NCI-H524 treated with DMSO at 0.1 percent for 48 hours (cell line): ENCODE measurements around the gene SND1.
"Not testable (repeated sequence)": the region's sequence is repeated elsewhere in the genome, so short reads cannot be mapped to it uniquely, and the experiment has no call there.

ENCODE experiments used
- DNase-seq: peaks from one replicate; lab custom pipeline; 2025; lab: John Stamatoyannopoulos, UW

Gene SND1

DNA sequence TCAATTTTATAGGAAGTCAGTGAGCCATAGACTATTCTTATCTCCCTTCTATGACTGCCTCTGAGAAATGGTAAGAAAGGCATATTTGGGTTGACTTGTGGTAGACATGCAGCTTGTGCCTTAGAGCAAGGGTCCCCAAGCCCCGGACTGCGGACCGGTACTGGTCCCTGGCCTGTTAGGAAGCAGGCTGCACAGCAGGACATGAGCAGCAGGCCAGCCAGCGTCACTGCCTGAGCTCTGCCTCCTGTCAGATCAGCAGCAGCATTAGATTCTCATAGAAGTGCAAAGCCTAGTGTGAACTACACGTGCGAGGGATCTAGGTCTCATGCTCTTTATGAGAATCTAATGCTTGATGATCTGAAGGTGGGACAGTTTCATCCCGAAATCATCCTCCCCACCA lies 180.6 kb downstream of the SND1 start:
- no peak for DNase-seq

DNA sequence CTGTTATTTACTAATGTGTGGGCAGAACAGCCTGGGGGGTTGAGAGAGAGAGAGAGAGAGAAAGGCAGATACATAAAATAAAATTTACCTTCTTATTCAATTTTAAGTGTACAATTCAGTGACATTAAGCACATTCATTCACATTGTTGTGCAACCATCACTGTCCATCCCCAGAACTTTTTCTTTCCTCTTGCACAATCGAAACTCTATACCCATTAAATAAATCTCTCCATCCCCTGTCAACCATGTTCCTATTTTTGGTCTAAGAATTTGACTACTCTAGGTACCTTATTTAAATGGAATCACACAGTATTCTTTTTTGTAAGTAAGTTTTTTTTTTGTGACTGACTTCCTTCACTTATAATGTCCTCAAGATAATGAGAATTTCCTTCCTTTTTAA lies 181.6 kb downstream of the SND1 start:
- DNase-seq, result no peak

DNA sequence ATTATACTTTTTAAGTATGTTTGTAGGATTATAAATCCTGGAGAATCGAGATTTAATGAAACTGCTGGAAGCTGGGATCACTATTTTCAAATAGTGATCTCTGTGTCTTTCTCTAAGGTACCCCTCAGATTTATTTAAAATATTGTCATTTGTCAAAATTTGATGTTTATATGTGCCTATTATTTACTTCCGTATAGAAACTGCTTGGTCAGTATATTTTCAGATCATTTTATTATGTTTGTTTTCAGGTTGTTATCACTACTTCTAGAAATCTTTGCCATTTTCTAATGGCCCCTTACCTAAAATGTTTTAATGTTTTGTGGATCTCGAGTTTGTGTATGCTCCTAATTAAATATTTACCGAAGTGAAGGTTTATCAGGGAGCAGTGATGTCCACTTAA lies 183.7 kb downstream of the SND1 start:
- DNase-seq, result no peak

DNA sequence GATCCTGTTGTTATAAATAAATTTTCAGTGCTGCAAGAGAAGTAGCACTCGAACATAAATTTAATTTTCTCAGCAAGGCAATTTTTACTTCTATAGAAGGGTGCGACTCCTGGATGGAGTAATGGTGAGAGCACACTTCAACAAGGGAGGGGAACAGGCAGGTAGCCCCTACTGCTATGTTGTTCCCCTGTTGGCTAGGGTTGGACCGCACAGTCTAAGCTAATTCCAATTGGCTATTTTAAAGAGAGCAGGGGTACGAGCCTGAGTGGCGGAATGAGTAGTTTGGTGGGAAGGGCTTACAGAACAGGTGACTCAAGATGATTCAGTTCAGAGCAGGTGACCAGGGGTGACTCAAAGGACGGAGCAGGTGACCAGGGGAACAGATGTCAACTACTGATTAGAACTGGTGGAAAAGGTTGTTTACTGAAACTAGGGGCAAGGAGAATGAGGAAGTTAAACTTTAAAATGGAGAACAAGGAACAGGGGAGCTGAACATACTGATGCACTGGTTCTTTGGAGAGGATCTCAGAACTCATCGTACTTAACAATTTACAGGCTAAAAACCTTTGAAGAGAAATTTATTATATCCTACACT lies 185.9 kb downstream of the SND1 start:
- not testable (repeated sequence) for DNase-seq

DNA sequence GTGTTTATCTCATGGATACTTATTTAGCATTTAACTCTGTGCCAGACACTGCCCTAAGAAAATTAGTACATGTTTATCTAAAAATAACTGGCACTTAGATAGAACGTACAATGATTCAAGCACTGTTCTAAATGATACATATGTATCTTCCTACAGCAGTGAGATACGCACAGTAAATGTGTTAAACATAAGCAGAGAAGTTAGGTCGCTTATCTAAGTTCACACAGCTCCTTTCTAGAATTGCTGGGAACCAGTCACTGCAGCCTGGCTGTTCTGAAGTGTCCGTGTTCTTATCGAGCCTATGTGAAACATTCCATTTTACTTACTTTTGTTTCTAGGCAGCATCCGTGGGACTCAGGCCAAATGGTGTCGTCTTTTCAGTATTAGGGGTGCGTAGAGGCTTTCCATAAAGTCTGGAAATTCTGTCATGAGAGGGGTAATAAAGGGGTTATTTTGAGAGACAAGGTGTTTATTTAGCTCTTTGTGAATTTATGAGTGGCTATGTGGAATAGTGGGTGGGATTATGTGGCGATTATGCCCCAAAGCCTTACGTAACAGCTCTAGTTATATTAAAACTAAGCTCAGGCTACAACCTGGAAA lies 186.9 kb downstream of the SND1 start:
- DNase-seq, result no peak

- no peak for DNase-seq
Observed at GRCh38 chr7:127840226-127840951, 188.4 kb downstream of the SND1 start.

DNA sequence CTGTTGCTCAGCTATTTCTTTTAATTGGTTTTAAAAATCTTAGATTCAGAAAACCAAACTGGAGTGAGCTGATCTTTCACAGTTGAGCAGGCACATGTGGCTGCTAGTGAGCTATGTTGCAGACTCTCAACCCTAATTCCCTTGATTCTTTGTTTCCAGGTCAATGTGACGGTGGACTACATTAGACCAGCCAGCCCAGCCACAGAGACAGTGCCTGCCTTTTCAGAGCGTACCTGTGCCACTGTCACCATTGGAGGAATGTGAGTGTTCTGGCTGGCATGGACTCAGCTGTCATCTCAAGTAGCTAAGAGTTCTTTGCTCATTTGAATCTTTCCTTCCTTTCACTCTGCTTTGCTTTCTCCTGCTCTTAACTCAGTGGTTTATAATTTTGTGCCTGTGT lies 192.2 kb downstream of the SND1 start:
- no peak for DNase-seq

GRCh38 chr7:127844707-127845331 lies 192.8 kb downstream of the SND1 start:
- DNase-seq, result no peak

GRCh38 chr7:127845522-127846214 lies 193.7 kb downstream of the SND1 start:
- peak; percentile 22 for DNase-seq

DNA sequence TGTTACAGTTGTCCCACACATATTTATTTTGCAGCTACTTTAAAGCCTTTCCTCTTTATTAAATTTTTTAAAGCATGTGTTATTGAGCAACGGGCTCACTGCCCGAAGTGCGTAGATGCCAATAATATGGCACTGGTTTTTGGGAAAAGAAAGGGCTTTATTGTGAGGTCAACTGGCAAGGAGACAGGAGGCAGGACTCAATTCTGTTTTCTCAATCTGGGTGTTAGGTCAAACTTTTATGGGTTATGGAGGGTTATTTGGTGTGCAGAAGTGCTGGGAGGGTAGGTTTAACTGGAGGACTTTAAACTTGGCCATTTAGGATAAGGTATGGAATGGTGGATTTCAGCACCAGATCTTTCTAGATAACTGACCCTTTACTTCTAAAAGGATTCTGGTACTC lies 195.6 kb downstream of the SND1 start:
- no peak for DNase-seq

GRCh38 chr7:127848241-127848640 lies 196.2 kb downstream of the SND1 start:
- DNase-seq, result no peak

DNA sequence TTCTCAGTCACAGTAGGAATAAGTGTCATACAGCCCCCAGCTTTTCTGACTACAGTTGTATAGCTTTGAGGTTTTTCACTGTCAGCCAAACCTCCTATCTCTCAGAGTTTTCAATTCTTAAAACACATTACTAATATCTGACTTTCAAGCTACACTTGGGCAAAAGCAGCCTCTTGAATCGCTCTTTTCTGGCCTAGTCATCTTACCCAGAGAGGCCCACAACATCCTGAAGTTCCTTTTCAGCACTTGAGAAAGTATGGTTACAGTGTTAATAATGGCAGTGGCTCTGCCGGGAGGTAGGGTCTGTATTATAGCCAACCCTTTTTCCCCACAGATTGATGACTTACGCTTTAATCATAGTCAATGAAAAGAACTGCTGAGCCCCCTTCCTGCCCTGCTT lies 198.2 kb downstream of the SND1 start:
- no peak for DNase-seq

DNA sequence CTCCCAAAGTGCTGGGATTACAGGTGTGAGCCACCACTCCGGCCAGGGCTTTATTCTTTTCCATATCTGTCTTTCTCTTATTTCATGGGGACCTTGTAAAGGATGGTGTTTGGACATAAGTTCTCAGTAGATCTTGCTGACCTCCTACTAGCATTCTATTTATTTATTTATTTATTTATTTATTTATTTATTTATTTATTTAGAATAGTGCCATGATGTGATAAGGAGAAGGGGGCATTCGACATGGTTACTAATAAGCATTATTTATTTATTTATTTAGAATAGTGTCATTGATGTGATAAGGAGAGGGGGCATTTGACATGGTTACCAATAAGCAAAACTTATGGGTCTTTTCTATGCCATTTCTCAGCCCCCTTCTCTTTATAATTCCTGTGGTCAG lies 202.4 kb downstream of the SND1 start:
- no peak for DNase-seq

GRCh38 chr7:127857464-127857841 lies 205.5 kb downstream of the SND1 start:
- DNase-seq, result no peak

DNA sequence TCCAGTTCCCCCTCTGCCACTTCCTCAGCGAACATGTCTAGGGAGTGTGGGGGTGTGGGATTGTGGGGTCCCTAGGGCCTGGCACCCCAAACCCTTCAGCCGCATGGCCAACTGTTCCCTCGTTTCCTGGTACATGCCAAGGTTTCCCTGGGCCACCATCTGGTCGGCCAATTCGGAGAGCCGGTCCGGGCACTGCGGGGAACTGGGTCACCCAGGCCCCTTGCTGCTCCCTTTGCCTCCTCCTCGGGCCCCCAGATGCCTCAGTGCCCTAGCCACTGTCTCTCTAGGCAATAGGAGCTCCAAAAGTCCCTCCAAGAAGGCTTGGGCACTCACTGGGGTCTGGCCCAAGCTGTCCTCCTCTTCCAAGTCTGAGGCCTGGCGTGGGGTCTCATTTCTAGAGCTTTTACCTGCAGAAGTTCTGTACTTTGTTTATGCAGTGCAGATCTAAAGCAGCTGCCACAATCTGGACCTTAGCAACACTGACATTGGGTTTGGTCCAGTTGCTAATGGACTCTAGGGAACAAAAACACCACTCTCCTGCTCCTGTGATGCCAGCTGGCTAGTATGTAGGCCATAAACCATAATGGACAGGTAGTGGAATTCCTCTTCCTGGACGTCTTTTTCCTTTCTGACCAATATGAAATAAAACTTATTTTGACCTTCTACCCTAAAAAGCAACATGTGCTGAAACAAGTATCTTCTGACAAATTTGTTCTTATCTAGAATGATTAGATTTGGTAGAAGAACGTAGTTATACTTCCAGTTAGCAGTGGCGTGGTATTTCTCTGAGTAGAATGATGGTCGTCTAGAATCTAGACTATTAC lies 206.3 kb downstream of the SND1 start:
- DNase-seq, result no peak

DNA sequence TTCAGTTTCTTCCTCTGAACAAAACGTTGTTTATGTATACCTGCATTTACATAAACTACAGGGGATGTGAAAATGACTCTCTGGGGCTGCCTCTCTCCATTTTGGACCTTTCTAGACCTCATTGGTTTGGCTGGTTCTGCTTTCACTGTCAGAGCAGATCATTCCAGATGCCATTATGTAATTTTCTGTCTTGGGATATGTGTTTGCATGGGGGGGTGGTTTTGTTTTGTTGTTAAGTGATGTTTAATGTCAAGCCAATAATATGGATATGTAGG lies 206.9 kb downstream of the SND1 start:
- DNase-seq, result no peak

DNA sequence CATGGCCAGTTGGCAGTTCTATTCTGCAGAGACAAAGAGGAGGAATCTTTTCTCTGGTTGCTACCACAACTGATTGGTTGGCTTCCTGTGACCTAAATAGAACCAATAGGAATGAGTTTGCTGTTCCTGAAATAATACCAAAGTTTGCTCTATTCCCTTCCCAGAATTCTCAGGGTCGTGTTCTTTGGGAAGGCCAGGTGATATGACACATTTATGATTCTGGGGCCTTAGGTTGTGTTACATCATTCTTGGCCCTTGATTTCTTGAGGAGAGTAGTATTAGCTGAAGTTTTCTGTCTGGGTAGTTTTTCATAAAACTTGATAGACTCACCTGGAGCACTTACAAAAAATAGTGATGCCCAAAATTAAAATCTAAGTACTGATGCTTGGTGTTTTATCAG lies 207.3 kb downstream of the SND1 start:
- DNase-seq, result no peak

- DNase-seq, result no peak
Observed at GRCh38 chr7:127862525-127862924, 210.5 kb downstream of the SND1 start.

DNA sequence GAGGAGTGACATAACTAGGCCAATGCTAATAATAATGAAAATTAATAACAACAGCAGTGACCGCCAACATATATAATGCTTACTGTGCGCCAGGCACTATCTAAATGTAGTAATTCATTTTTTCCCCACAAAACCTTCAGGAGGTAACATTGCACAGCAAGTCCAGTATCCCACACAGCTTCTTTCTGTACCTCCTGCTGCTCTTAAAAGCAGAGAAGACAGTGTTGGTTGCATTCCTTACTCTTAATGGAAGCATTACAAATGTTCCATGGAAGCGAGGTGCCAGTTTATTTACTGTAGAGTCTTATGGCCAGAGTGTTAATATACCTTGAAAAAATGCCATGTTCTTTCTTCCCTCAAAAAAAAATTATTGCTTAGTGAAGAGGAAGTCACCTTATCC lies 211.1 kb downstream of the SND1 start:
- no peak for DNase-seq

DNA sequence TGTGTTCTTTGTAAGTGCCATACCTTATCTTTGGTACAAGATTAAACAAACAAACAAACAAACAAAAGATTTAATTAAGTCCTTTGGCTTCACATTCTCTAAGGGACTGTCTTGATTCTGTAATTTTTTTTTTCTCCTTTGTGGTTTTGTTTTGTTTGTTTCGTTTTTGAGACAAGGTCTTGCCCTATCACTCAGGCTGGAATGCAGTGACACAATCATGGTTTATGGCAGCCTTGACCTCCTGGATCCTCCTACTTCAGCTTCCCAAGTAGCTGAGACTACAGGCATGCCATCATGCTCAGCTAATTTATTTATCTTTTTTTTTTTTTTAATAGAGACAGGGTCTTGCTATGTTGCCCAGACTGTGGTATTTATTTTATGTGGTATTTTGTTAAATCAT lies 213.5 kb downstream of the SND1 start:
- no peak for DNase-seq

GRCh38 chr7:127870231-127870907 lies 218.4 kb downstream of the SND1 start:
- peak; percentile 29 for DNase-seq
